H9 (cell line): ENCODE data around the gene TNXB. TPM values are rescaled to one million over a fixed set of nuclear protein-coding genes. Genes with fewer than 3 reads are reported as not detected.

ENCODE experiments used
- DNase-seq: peaks from one replicate; pipeline ENCODE4 v3.0.0-alpha.2; 2017
- H2AFZ ChIP-seq: one replicate; pipeline ENCODE4 v1.6.1; 2013; ENCODE audit warnings: mild to moderate bottlenecking, low read length, control low read depth, moderate library complexity
- H2AK5ac ChIP-seq: 2 replicates; pipeline ENCODE4 v1.6.1; 2013; ENCODE audit warnings: low read length, control low read depth, mixed read lengths; ENCODE audit not compliant: insufficient read length
- H2BK120ac ChIP-seq: one replicate; pipeline ENCODE4 v1.6.1; 2013; ENCODE audit warnings: low read depth, mild to moderate bottlenecking, low read length, control low read depth, inconsistent platforms; ENCODE audit not compliant: poor library complexity, severe bottlenecking
- H2BK12ac ChIP-seq: 2 replicates; pipeline ENCODE4 v1.6.1; 2013; ENCODE audit warnings: low read length, control low read depth, mixed read lengths, low read depth; ENCODE audit not compliant: insufficient read length
- H2BK15ac ChIP-seq: 2 replicates; pipeline ENCODE4 v1.6.1; 2013; ENCODE audit warnings: low read depth, low read length, control low read depth
- H2BK20ac ChIP-seq: one replicate; pipeline ENCODE4 v1.6.1; 2013; ENCODE audit warnings: low read depth, mild to moderate bottlenecking, low read length, control low read depth, inconsistent platforms; ENCODE audit not compliant: poor library complexity, severe bottlenecking
- H2BK5ac ChIP-seq: 2 replicates; pipeline ENCODE4 v1.6.1; 2013; ENCODE audit warnings: low read length, control low read depth, mixed read lengths; ENCODE audit not compliant: insufficient read length
- H3K14ac ChIP-seq: 2 replicates; pipeline ENCODE4 v1.6.1; 2013; ENCODE audit warnings: low read length, control low read depth; ENCODE audit not compliant: insufficient read depth
- H3K18ac ChIP-seq: 2 replicates; pipeline ENCODE4 v1.6.1; 2013; ENCODE audit warnings: low read depth, mild to moderate bottlenecking, mixed read lengths, low read length, control low read depth; ENCODE audit not compliant: insufficient read length
- H3K23ac ChIP-seq: 2 replicates; pipeline ENCODE4 v1.6.1; 2013; ENCODE audit warnings: low read length, control low read depth, mixed read lengths, low read depth; ENCODE audit not compliant: insufficient read length
- H3K23me2 ChIP-seq: 2 replicates; pipeline ENCODE4 v1.6.1; 2013; ENCODE audit warnings: low read depth, mild to moderate bottlenecking, mixed read lengths, low read length, control low read depth; ENCODE audit not compliant: insufficient read length, poor library complexity, severe bottlenecking
- H3K27ac ChIP-seq: 2 replicates; pipeline ENCODE4 v1.5.1; 2013; ENCODE audit warnings: low read length, control low read depth, mixed read lengths, low read depth; ENCODE audit not compliant: insufficient read length
- H3K27me3 ChIP-seq: 2 replicates; pipeline ENCODE4 v1.6.1; 2013; ENCODE audit warnings: low read length, control low read depth, inconsistent platforms; ENCODE audit not compliant: insufficient read depth
- H3K4ac ChIP-seq: 2 replicates; pipeline ENCODE4 v1.6.1; 2013; ENCODE audit warnings: low read depth, mild to moderate bottlenecking, control low read depth, inconsistent platforms, low read length, moderate library complexity
- H3K4me1 ChIP-seq: 2 replicates; pipeline ENCODE4 v1.6.1; 2013; ENCODE audit warnings: low read length, control low read depth, inconsistent platforms; ENCODE audit not compliant: insufficient read depth
- H3K4me2 ChIP-seq: 2 replicates; pipeline ENCODE4 v1.6.1; 2013; ENCODE audit warnings: low read length, control low read depth, mixed read lengths; ENCODE audit not compliant: insufficient read length, insufficient read depth
- H3K56ac ChIP-seq: 2 replicates; pipeline ENCODE4 v1.6.1; 2013; ENCODE audit warnings: low read depth, mild to moderate bottlenecking, mixed read lengths, low read length, control low read depth; ENCODE audit not compliant: insufficient read length
- H3K79me1 ChIP-seq: 2 replicates; pipeline ENCODE4 v1.6.1; 2013; ENCODE audit warnings: low read depth, mild to moderate bottlenecking, moderate library complexity, low read length, control low read depth, inconsistent platforms; ENCODE audit not compliant: insufficient read depth, poor library complexity, severe bottlenecking
- H3K79me2 ChIP-seq: 2 replicates; pipeline ENCODE4 v1.6.1; 2013; ENCODE audit warnings: low read length, control low read depth, inconsistent platforms; ENCODE audit not compliant: insufficient read depth
- H3K9ac ChIP-seq: 2 replicates; pipeline ENCODE4 v1.6.1; 2013; ENCODE audit warnings: low read length, control low read depth, mixed read lengths; ENCODE audit not compliant: insufficient read length; ENCODE audit errors: extremely low read depth
- H3K9me3 ChIP-seq: one replicate; pipeline ENCODE4 v1.6.1; 2013; ENCODE audit warnings: low read depth, low read length, inconsistent platforms; ENCODE audit not compliant: control insufficient read depth
- H3T11ph ChIP-seq: one replicate; pipeline ENCODE4 v1.6.1; 2013; ENCODE audit warnings: mild to moderate bottlenecking, low read length, control low read depth, inconsistent platforms
- H4K20me1 ChIP-seq: one replicate; pipeline ENCODE4 v1.6.1; 2013; ENCODE audit not compliant: control insufficient read depth, insufficient read length, insufficient read depth
- H4K5ac ChIP-seq: 2 replicates; pipeline ENCODE4 v1.6.1; 2013; ENCODE audit warnings: low read depth, mild to moderate bottlenecking, mixed read lengths, low read length, control low read depth; ENCODE audit not compliant: insufficient read length
- H4K8ac ChIP-seq: replicated peaks from 2 replicates; pipeline ENCODE4 v1.6.1; 2013; ENCODE audit warnings: low read length, control low read depth, mixed read lengths, low read depth; ENCODE audit not compliant: insufficient read length
- H4K91ac ChIP-seq: 2 replicates; pipeline ENCODE4 v1.6.1; 2013; ENCODE audit warnings: low read depth, mild to moderate bottlenecking, moderate library complexity, mixed read lengths, low read length, control low read depth; ENCODE audit not compliant: insufficient read length
- H3K27ac Mint-ChIP-seq, 3 experiments: 2 replicates in 2 of 3; 3 replicates in 1 of 3; pipeline ENCODE4 v1.8.0; 2020 to 2021; ENCODE audit warnings: mixed read lengths in 3 of 3, mild to moderate bottlenecking in 1 of 3, moderate library complexity in 1 of 3
- H3K27me3 Mint-ChIP-seq: 2 replicates; pipeline ENCODE4 v1.8.0; 2021; ENCODE audit warnings: low read depth, mild to moderate bottlenecking, moderate library complexity, mixed read lengths
- H3K36me3 Mint-ChIP-seq, 3 experiments: 2 replicates in 2 of 3; 3 replicates in 1 of 3; pipeline ENCODE4 v1.8.0; 2020 to 2021; ENCODE audit warnings: low read depth in 3 of 3, mixed read lengths in 3 of 3; ENCODE audit not compliant: insufficient read depth in 1 of 3
- H3K4me1 Mint-ChIP-seq, 2 experiments: 2 replicates each; pipeline ENCODE4 v1.8.0; 2020; ENCODE audit warnings: mixed read lengths in 2 of 2
- H3K4me3 Mint-ChIP-seq, 2 experiments: 2 replicates in 1 of 2; 3 replicates in 1 of 2; pipeline ENCODE4 v1.8.0; 2020 to 2021; ENCODE audit warnings: mild to moderate bottlenecking in 2 of 2, mixed read lengths in 2 of 2, moderate library complexity in 1 of 2
- H3K9me3 Mint-ChIP-seq, 2 experiments: 2 replicates in 1 of 2; 3 replicates in 1 of 2; pipeline ENCODE4 v1.8.0; 2020; ENCODE audit warnings: mild to moderate bottlenecking in 2 of 2, mixed read lengths in 2 of 2, moderate library complexity in 1 of 2
- CTCF ChIP-seq: fragments of 200-600 bp; sonication (generic); conservative IDR thresholded peaks from 3 replicates; pipeline ENCODE4 v1.8.0; 2021; ENCODE audit warnings: antibody characterized with exemption, mild to moderate bottlenecking
- WGBS: extraction: QIAGEN DNeasy Blood & Tissue Kit; methylation state at CpG from one replicate; pipeline ENCODE4 v1.1.7; 2013; ENCODE audit warnings: missing lambda C conversion rate, low lambda C conversion rate, mixed read lengths; ENCODE audit not compliant: insufficient read length; ENCODE audit errors: extremely low coverage; 5-methylcytosine and 5-hydroxymethylcytosine counted together
- total RNA-seq: library from RNA; stranded (reverse); gene quantifications from 2 replicates; pipeline ENCODE4 v1.2.1, GENCODE V29; 2021

TNXB gene
- total RNA-seq, 1 experiment from 2014 or later: 5.0 TPM

GRCh38 chr6:32086661-32087573, 22.2 kb downstream of the TNXB start:
- H3K9me3 Mint-ChIP-seq: no peaks in the 10 kb centered on the region
- no peak overlapping the region for H3K27ac ChIP-seq
- H3K36me3 Mint-ChIP-seq: no peaks in the 10 kb centered on the region; a peak in 1 of 7 replicates
- no peak overlapping the region for H2BK20ac ChIP-seq
- H3K27me3 ChIP-seq: no peaks in the 10 kb centered on the region; the same call in 1 of the 2 replicates
- H3K56ac ChIP-seq: no peak overlapping the region
- no peaks in the 10 kb centered on the region for H3K9me3 ChIP-seq
- no peak overlapping the region for H3T11ph ChIP-seq
- H3K4me1 ChIP-seq: no peaks in the 10 kb centered on the region
- H2AK5ac ChIP-seq: no peak overlapping the region
- H3K27me3 Mint-ChIP-seq: peaks cover 30% of the 10 kb centered on the region
- no peak overlapping the region for H2AFZ ChIP-seq
- H3K4me2 ChIP-seq: peak overlapping the region; percentile 29
- peak overlapping the region; percentile 29 for H2BK12ac ChIP-seq
- H3K23me2 ChIP-seq: peaks cover 3% of the 10 kb centered on the region
- H4K5ac ChIP-seq: no peak overlapping the region
- no peak for TF ChIP-seq CTCF
- H4K20me1 ChIP-seq: no peaks in the 10 kb centered on the region
- H2BK120ac ChIP-seq: no peak overlapping the region
- WGBS: no CpG with 5 or more reads among the region's 45 CpGs
- H3K18ac ChIP-seq: peak overlapping the region; percentile 77
- H3K4ac ChIP-seq: no peak overlapping the region
- H3K23ac ChIP-seq: no peak overlapping the region
- no peak overlapping the region; a peak in 1 of 7 replicates for H3K27ac Mint-ChIP-seq
- H3K14ac ChIP-seq: peak overlapping the region; percentile 79
- no peak overlapping the region for H2BK5ac ChIP-seq
- H3K79me1 ChIP-seq: no peaks in the 10 kb centered on the region
- H3K9ac ChIP-seq: no peak overlapping the region
- H4K8ac ChIP-seq: no peak overlapping the region
- peak overlapping the region; percentile 20 to 29; a peak in 3 of 5 replicates for H3K4me3 Mint-ChIP-seq
- peaks cover 12 to 25% of the 10 kb centered on the region in 2 experiments for H3K4me1 Mint-ChIP-seq
- no peak overlapping the region; the same call in 1 of the 2 replicates for H2BK15ac ChIP-seq
- H3K79me2 ChIP-seq: no peaks in the 10 kb centered on the region
- DNase-seq: no peak
- H4K91ac ChIP-seq: no peak overlapping the region
